Brain microvascular endothelial cell (primary cell): Measurements from ENCODE around the gene SERPINA12.
A peak's percentile ranks its signal among the peaks of the same experiment; 100 is the strongest.

Experiments used
- DNase-seq: peaks from one replicate; pipeline ENCODE4 v3.0.0-alpha.2; 2020
- H3K27ac ChIP-seq: fragments of 250-450 bp; sonication (Bioruptor Pico); 2 replicates; pipeline ENCODE4 v1.5.1; 2020; ENCODE audit warnings: mild to moderate bottlenecking, moderate library complexity
- H3K27me3 ChIP-seq: fragments of 250-450 bp; sonication (Bioruptor Pico); replicated peaks from 2 replicates; pipeline ENCODE4 v1.5.1; 2020; ENCODE audit warnings: mild to moderate bottlenecking
- H3K36me3 ChIP-seq: fragments of 250-450 bp; sonication (Bioruptor Pico); replicated peaks from 2 replicates; pipeline ENCODE4 v1.5.1; 2020; ENCODE audit warnings: mild to moderate bottlenecking
- H3K4me3 ChIP-seq: 2 replicates; pipeline ENCODE4 v1.5.1; 2011; ENCODE audit warnings: low read depth, mild to moderate bottlenecking, control low read depth, low read length, moderate library complexity
- CTCF ChIP-seq: IDR thresholded peaks from 2 replicates; pipeline ENCODE4 v1.5.1; 2011; ENCODE audit warnings: low read depth, mild to moderate bottlenecking, moderate library complexity, low read length, control low read depth, inconsistent platforms; ENCODE audit errors: missing control alignments
- in situ Hi-C: cut with HindIII; loops from 2 replicates; pipeline ENCODE4 v1.10.0; 2017; ENCODE audit warnings: low sequenced_read_pairs, low pct_ligation_motif_present

SERPINA12 gene

GRCh38 chr14:94540031-94540794 lies 30.9 kb upstream of the SERPINA12 start:
- H3K27ac ChIP-seq = peak overlapping the region; percentile 52
- no peak overlapping the region for H3K4me3 ChIP-seq
- DNase-seq = peak; percentile 51
- in situ Hi-C loops = no loop called here
- no peaks in the 10 kb centered on the region for H3K27me3 ChIP-seq
- no peaks in the 10 kb centered on the region for H3K36me3 ChIP-seq
- TF ChIP-seq CTCF = peak; percentile 63

- Histone ChIP-seq H3K27me3 (no peaks in the 10 kb centered on the region), H3K27ac (no peak overlapping the region), H3K4me3 (no peak overlapping the region), H3K36me3 (no peaks in the 10 kb centered on the region)
- in situ Hi-C loops = no loop called here
- no peak for TF ChIP-seq CTCF
- DNase-seq = no peak
Measured at GRCh38 chr14:94539181-94539580, 29.9 kb upstream of the SERPINA12 start.

DNA sequence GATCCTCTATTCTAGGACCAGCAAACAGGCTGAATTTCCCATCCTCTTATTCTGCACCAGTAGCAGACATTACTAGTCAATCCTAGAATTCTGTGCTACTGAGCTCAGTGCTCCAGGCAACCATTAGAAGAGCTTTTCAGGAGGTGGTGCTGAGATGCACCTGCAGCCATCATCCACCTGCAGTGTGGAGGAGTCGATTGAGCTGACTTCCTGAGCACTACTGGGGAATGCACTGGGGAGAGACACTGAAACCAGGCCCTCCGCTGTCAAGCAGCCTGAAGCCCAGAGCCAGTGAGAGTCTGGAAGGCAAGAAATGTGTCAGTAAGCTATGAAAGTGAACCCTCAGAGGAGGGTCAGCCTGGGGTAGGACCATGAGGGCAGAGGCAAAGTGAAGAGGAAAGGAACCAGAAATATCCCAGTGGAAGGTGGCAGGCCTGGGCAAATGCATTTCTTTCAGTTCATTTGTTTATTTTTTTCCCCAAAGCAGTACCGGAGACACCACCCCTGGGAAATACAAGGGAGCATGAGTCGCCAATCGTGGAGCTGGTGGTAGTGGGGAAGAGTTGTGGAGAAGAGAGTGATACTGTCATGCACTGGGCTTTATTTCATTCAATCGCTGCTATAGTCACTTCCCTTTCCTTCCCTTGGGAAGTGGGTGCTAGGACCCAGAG lies 28.9 kb upstream of the SERPINA12 start:
- TF ChIP-seq CTCF = no peak
- in situ Hi-C loops = no loop called here
- Histone ChIP-seq H3K27ac (no peak overlapping the region), H3K36me3 (no peaks in the 10 kb centered on the region), H3K27me3 (no peaks in the 10 kb centered on the region), H3K4me3 (no peak overlapping the region)
- no peak for DNase-seq

DNA sequence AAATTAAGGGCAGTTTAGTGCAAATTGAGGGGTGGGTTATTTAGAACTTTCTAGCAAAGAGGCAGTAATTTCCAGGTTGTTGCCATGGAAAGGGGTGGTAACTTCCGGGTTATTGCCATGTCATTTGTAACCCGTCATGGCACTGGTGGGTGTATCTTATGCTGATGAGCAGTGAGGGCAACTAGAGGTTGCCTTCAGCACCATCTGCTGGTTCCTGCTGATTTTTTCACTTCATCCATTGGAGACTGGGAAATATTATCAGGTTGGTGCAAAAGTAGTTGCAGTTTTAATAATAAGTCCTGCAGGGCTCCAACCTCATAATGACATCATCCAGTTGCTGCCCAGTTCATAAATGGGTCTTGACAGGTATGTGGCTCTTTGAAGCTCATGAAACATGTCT lies 27.6 kb upstream of the SERPINA12 start:
- Histone ChIP-seq H3K27me3 (no peaks in the 10 kb centered on the region), H3K27ac (no peak overlapping the region), H3K36me3 (no peaks in the 10 kb centered on the region), H3K4me3 (no peak overlapping the region)
- peak; percentile 48 for TF ChIP-seq CTCF
- in situ Hi-C loops = no loop called here
- DNase-seq = peak; percentile 35

DNA sequence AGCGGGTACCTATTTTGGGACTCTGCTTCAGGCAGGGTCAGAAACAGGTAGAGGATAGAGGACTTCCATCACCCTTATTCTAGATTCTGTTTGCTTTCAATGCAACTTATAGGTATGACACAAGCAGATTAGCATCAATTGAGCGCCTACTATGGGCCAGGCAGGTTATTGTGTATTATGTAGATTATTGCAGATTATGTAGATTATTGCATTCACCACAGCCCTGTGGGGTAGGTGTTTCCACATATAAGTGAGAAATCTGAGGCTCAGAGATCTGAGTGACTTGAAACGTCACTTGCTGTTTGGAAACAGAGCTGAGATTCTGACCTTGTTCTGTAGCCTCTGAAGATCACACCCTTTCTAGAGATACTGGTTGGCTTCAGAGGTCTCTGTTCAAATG lies 26.2 kb upstream of the SERPINA12 start:
- no peak for DNase-seq
- no peaks in the 10 kb centered on the region for H3K36me3 ChIP-seq
- H3K27me3 ChIP-seq = no peaks in the 10 kb centered on the region
- no peak for TF ChIP-seq CTCF
- in situ Hi-C loops = no loop called here
- no peak overlapping the region for H3K4me3 ChIP-seq
- H3K27ac ChIP-seq = no peak overlapping the region

- DNase-seq = peak; percentile 33
- no peak for TF ChIP-seq CTCF
- in situ Hi-C loops = no loop called here
- Histone ChIP-seq H3K27ac (no peak overlapping the region), H3K36me3 (no peaks in the 10 kb centered on the region), H3K4me3 (no peak overlapping the region), H3K27me3 (no peaks in the 10 kb centered on the region)
Measured at GRCh38 chr14:94532447-94532846, 23.2 kb upstream of the SERPINA12 start.
